MCF 10A (cell line): Measurements from ENCODE around the gene EPG5. TPM values are rescaled to one million over a fixed set of nuclear protein-coding genes. Genes with fewer than 3 reads are reported as not detected.
"Not testable (repeated sequence)": the region's sequence is repeated elsewhere in the genome, so short reads cannot be mapped to it uniquely, and the experiment has no call there.

Experiments
- BruUV-seq: library from RNA; stranded (reverse); fragments of 400-500 nt; replicated peaks from 2 replicates; lab custom pipeline; 2021; lab: Mats Ljungman, UMichigan
- CTCF ChIA-PET: fragments of 300-600 bp; sonication (Branson Sonifier 250); formaldehyde crosslinking; extraction: SDS; loops from one replicate; lab custom pipeline; 2021; ENCODE audit warnings: antibody characterized with exemption, inconsistent platforms; lab: Yijun Ruan, JAX
- POLR2A ChIA-PET: fragments of 300-600, 350-650 bp; sonication (Branson Sonifier 250); formaldehyde crosslinking; extraction: SDS; loops from one replicate; lab custom pipeline; 2020; ENCODE audit warnings: antibody characterized with exemption, inconsistent platforms; lab: Yijun Ruan, JAX
- DNase-seq: peaks from one replicate; pipeline ENCODE4 v3.0.0-alpha.2; 2018; ENCODE audit not compliant: unreplicated experiment
- H3K27ac Mint-ChIP-seq: one replicate; pipeline ENCODE4 v1.8.0; 2022; ENCODE audit warnings: mild to moderate bottlenecking, low read depth, mixed read lengths; ENCODE audit not compliant: unreplicated experiment
- H3K27me3 Mint-ChIP-seq: one replicate; pipeline ENCODE4 v1.8.0; 2022; ENCODE audit warnings: mixed read lengths; ENCODE audit not compliant: insufficient read depth, unreplicated experiment
- H3K36me3 Mint-ChIP-seq: one replicate; pipeline ENCODE4 v1.8.0; 2022; ENCODE audit warnings: mild to moderate bottlenecking, moderate library complexity, mixed read lengths; ENCODE audit not compliant: insufficient read depth, unreplicated experiment
- H3K4me1 Mint-ChIP-seq: one replicate; pipeline ENCODE4 v1.8.0; 2022; ENCODE audit warnings: mixed read lengths; ENCODE audit not compliant: insufficient read depth, unreplicated experiment
- H3K4me3 Mint-ChIP-seq: one replicate; pipeline ENCODE4 v1.8.0; 2022; ENCODE audit warnings: mild to moderate bottlenecking, moderate library complexity, mixed read lengths; ENCODE audit not compliant: unreplicated experiment
- H3K9me3 Mint-ChIP-seq: one replicate; pipeline ENCODE4 v1.8.0; 2022; ENCODE audit warnings: mixed read lengths; ENCODE audit not compliant: unreplicated experiment
- CTCF ChIP-seq: fragments of 200-600 bp; IDR thresholded peaks from one replicate; pipeline ENCODE4 v1.8.0; 2022; ENCODE audit warnings: antibody characterized with exemption, mild to moderate bottlenecking; ENCODE audit not compliant: unreplicated experiment
- intact Hi-C: fragments of 100-400 bp; cut with micrococcal nuclease; formaldehyde crosslinking; loops from 2 replicates; pipeline ENCODE4 v1.14.1; 2022
- total RNA-seq: library from RNA; stranded (reverse); gene quantifications from 2 replicates; pipeline ENCODE4 v1.2.3, GENCODE V29; 2022

The EPG5 gene
- total RNA-seq, 1 experiment from 2014 or later: 19.4 TPM

GRCh38 chr18:45852631-45853030, 114.5 kb downstream of the EPG5 start:
- TF ChIP-seq CTCF: no peak
- Mint-ChIP-seq H3K4me3 (no peak overlapping the region), H3K36me3 (peaks cover 63% of the 10 kb centered on the region), H3K27me3 (no peaks in the 10 kb centered on the region), H3K27ac (no peak overlapping the region), H3K4me1 (no peaks in the 10 kb centered on the region), H3K9me3 (no peaks in the 10 kb centered on the region)
- intact Hi-C loops: no loop called here
- DNase-seq: no peak
- ChIA-PET CTCF (no interaction called here), POLR2A (no interaction called here)
- no TSS peak for BruUV-seq

- TF ChIP-seq CTCF: no peak
- H3K9me3 Mint-ChIP-seq: no peaks in the 10 kb centered on the region
- CTCF ChIA-PET: interaction anchor here (0.5 to 2.1 kb wide), 9 partner anchors 8 to 243 kb away, joined by 3 to 6 read pairs (median 3); no protein-coding TSS in a partner anchor
- peaks cover 50% of the 10 kb centered on the region for H3K36me3 Mint-ChIP-seq
- H3K27me3 Mint-ChIP-seq: no peaks in the 10 kb centered on the region
- H3K27ac Mint-ChIP-seq: no peak overlapping the region
- DNase-seq: no peak
- no peaks in the 10 kb centered on the region for H3K4me1 Mint-ChIP-seq
- H3K4me3 Mint-ChIP-seq: no peak overlapping the region
- intact Hi-C loops: no loop called here
- BruUV-seq: no TSS peak
- POLR2A ChIA-PET: no interaction called here
Observed at GRCh38 chr18:45851161-45851925, 115.8 kb downstream of the EPG5 start.

GRCh38 chr18:45850021-45850420, 117.1 kb downstream of the EPG5 start:
- no peak overlapping the region for H3K4me3 Mint-ChIP-seq
- DNase-seq: peak; percentile 20
- no peaks in the 10 kb centered on the region for H3K27me3 Mint-ChIP-seq
- intact Hi-C loops: no loop called here
- H3K36me3 Mint-ChIP-seq: peaks cover 40% of the 10 kb centered on the region
- ChIA-PET POLR2A (no interaction called here), CTCF (interaction anchor here (0.8 to 2.1 kb wide), 10 partner anchors 10 to 128 kb away, joined by 3 to 6 read pairs (median 3); no protein-coding TSS in a partner anchor)
- H3K4me1 Mint-ChIP-seq: no peaks in the 10 kb centered on the region
- BruUV-seq: no TSS peak
- H3K9me3 Mint-ChIP-seq: no peaks in the 10 kb centered on the region
- TF ChIP-seq CTCF: peak; percentile 20
- no peak overlapping the region for H3K27ac Mint-ChIP-seq

- no peak overlapping the region for H3K4me3 Mint-ChIP-seq
- ChIA-PET CTCF (interaction anchor here (0.7 to 2.1 kb wide), 7 partner anchors 10 to 229 kb away, joined by 3 to 6 read pairs (median 4); no protein-coding TSS in a partner anchor), POLR2A (no interaction called here)
- H3K27me3 Mint-ChIP-seq: no peaks in the 10 kb centered on the region
- no TSS peak for BruUV-seq
- H3K4me1 Mint-ChIP-seq: no peaks in the 10 kb centered on the region
- peaks cover 36% of the 10 kb centered on the region for H3K36me3 Mint-ChIP-seq
- no peak for TF ChIP-seq CTCF
- no peaks in the 10 kb centered on the region for H3K9me3 Mint-ChIP-seq
- DNase-seq: no peak
- intact Hi-C loops: no loop called here
- no peak overlapping the region for H3K27ac Mint-ChIP-seq
Observed at GRCh38 chr18:45849529-45849928, 117.6 kb downstream of the EPG5 start.

GRCh38 chr18:45848643-45849042, 118.5 kb downstream of the EPG5 start:
- H3K27ac Mint-ChIP-seq, H3K4me1 Mint-ChIP-seq, intact Hi-C loops: not testable (repeated sequence)

More at GRCh38 chr18:45848643-45849042, 118.5 kb downstream of the EPG5 start:
- peaks cover 36% of the 10 kb centered on the region for H3K36me3 Mint-ChIP-seq
- DNase-seq, H3K27me3 Mint-ChIP-seq, H3K4me3 Mint-ChIP-seq, POLR2A ChIA-PET, H3K9me3 Mint-ChIP-seq, BruUV-seq: not testable (repeated sequence)
- CTCF ChIA-PET: interaction anchor here (0.6 to 1.7 kb wide), 8 partner anchors 9 to 228 kb away, joined by 3 to 5 read pairs (median 4); no protein-coding TSS in a partner anchor
